Osteoblast (primary cell): Measurements from ENCODE around the gene LRRC25. TPM values are rescaled to one million over a fixed set of nuclear protein-coding genes. Genes with fewer than 3 reads are reported as not detected.
"Not testable (repeated sequence)": the region's sequence is repeated elsewhere in the genome, so short reads cannot be mapped to it uniquely, and the experiment has no call there.

Source experiments
- DNase-seq: peaks from one replicate; pipeline ENCODE4 v3.0.0; 2011; ENCODE audit warnings: low spot score, mixed read lengths; ENCODE audit not compliant: insufficient read length; ENCODE audit errors: missing footprints
- H2AFZ ChIP-seq: 2 replicates; pipeline ENCODE4 v1.6.0; 2011; ENCODE audit warnings: mild to moderate bottlenecking, low read length
- H3K27ac ChIP-seq: 2 replicates; pipeline ENCODE4 v1.5.1; 2011; ENCODE audit warnings: mild to moderate bottlenecking, low read depth, low read length, moderate library complexity
- H3K27me3 ChIP-seq: 2 replicates; pipeline ENCODE4 v1.6.0; 2012; ENCODE audit warnings: mild to moderate bottlenecking, control low read depth, inconsistent platforms, low read length, moderate library complexity; ENCODE audit not compliant: insufficient read depth
- H3K36me3 ChIP-seq: 2 replicates; pipeline ENCODE4 v1.5.1; 2011; ENCODE audit warnings: mild to moderate bottlenecking, low read length, control low read depth, moderate library complexity; ENCODE audit not compliant: insufficient read depth
- H3K4me1 ChIP-seq: 2 replicates; pipeline ENCODE4 v1.5.1; 2011; ENCODE audit warnings: mild to moderate bottlenecking, low read length, control low read depth, moderate library complexity; ENCODE audit not compliant: insufficient read depth
- H3K4me2 ChIP-seq: 2 replicates; pipeline ENCODE4 v1.6.0; 2011; ENCODE audit warnings: mild to moderate bottlenecking, low read length; ENCODE audit not compliant: insufficient read depth
- H3K4me3 ChIP-seq: fragments of 200-600 bp; sonication (generic); 3 replicates; pipeline ENCODE4 v1.5.1; 2012; ENCODE audit warnings: mild to moderate bottlenecking, low read length, inconsistent platforms; ENCODE audit not compliant: insufficient read depth
- H3K79me2 ChIP-seq: 2 replicates; pipeline ENCODE4 v1.6.0; 2012; ENCODE audit warnings: mild to moderate bottlenecking, low read length, control low read depth, inconsistent platforms; ENCODE audit not compliant: insufficient read depth
- H3K9me3 ChIP-seq: 2 replicates; pipeline ENCODE4 v1.5.1; 2011; ENCODE audit warnings: low read depth, low read length, control low read depth
- H4K20me1 ChIP-seq: 2 replicates; pipeline ENCODE4 v1.6.0; 2012; ENCODE audit warnings: mild to moderate bottlenecking, low read length, control low read depth; ENCODE audit not compliant: insufficient read depth
- total RNA-seq: library from RNA; depleted of rRNA; stranded (reverse); fragments of >200 nt; gene quantifications from 2 replicates; pipeline ENCODE4 v1.2.3, GENCODE V29; 2012
- TF ChIP-seq, protein P1 (sequence below): IDR thresholded peaks from 2 replicates; pipeline ENCODE4 v1.5.1; 2011; ENCODE audit warnings: mild to moderate bottlenecking, low read depth, low read length, moderate library complexity; ENCODE audit errors: extremely low read depth

The LRRC25 gene
- total RNA-seq, 1 donor = 1.1 TPM

DNA sequence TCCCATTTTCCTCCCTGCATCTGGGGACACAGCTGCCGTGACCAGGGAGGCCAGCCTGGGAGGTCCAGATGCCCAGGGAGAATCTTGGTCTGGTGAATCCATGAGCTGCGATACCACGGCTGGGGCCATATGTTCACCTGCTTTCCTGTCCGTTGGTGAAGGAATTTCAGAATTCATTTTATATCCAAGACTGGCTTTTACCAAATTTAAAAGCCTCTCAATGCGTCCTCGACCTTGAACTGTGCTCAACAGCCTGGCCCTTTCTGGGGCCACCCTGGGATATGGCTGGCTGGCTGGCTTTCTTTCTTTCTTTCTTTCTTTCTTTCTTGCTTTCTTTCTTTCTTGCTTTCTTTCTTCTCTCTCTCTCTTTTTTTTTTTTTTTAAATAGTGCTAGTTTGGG, 33.6 kb downstream of the LRRC25 start:
- H3K4me2 ChIP-seq = no peak overlapping the region
- H4K20me1 ChIP-seq = no peaks in the 10 kb centered on the region
- peaks cover 9% of the 10 kb centered on the region for H3K36me3 ChIP-seq
- H2AFZ ChIP-seq = no peak overlapping the region
- H3K4me1 ChIP-seq = peaks cover 19% of the 10 kb centered on the region
- no peaks in the 10 kb centered on the region for H3K79me2 ChIP-seq
- DNase-seq = no peak
- TF ChIP-seq, protein P1, sequence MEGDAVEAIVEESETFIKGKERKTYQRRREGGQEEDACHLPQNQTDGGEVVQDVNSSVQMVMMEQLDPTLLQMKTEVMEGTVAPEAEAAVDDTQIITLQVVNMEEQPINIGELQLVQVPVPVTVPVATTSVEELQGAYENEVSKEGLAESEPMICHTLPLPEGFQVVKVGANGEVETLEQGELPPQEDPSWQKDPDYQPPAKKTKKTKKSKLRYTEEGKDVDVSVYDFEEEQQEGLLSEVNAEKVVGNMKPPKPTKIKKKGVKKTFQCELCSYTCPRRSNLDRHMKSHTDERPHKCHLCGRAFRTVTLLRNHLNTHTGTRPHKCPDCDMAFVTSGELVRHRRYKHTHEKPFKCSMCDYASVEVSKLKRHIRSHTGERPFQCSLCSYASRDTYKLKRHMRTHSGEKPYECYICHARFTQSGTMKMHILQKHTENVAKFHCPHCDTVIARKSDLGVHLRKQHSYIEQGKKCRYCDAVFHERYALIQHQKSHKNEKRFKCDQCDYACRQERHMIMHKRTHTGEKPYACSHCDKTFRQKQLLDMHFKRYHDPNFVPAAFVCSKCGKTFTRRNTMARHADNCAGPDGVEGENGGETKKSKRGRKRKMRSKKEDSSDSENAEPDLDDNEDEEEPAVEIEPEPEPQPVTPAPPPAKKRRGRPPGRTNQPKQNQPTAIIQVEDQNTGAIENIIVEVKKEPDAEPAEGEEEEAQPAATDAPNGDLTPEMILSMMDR = no peak
- no peak overlapping the region for H3K4me3 ChIP-seq
- H3K9me3 ChIP-seq = no peaks in the 10 kb centered on the region
- no peak overlapping the region for H3K27ac ChIP-seq
- no peaks in the 10 kb centered on the region for H3K27me3 ChIP-seq

- Histone ChIP-seq H2AFZ (no peak overlapping the region), H4K20me1 (no peaks in the 10 kb centered on the region)
- TF ChIP-seq, protein P1 = no peak
Observed at GRCh38 chr19:18362934-18363542, 34.4 kb downstream of the LRRC25 start.

GRCh38 chr19:18361646-18362045, 35.8 kb downstream of the LRRC25 start:
- Histone ChIP-seq H3K36me3 (peaks cover 16% of the 10 kb centered on the region), H3K27ac (no peak overlapping the region), H4K20me1 (no peaks in the 10 kb centered on the region), H3K79me2 (no peaks in the 10 kb centered on the region), H3K9me3 (peaks cover 3% of the 10 kb centered on the region), H3K4me2 (no peak overlapping the region), H3K27me3 (no peaks in the 10 kb centered on the region), H3K4me3 (no peak overlapping the region), H2AFZ (no peak overlapping the region), H3K4me1 (peaks cover 19% of the 10 kb centered on the region)
- TF ChIP-seq, protein P1 = no peak
- DNase-seq = no peak

More at GRCh38 chr19:18362934-18363542, 34.4 kb downstream of the LRRC25 start:
- Histone ChIP-seq H3K79me2 (no peaks in the 10 kb centered on the region), H3K4me1 (peaks cover 19% of the 10 kb centered on the region), H3K4me3 (no peak overlapping the region), H3K27me3 (no peaks in the 10 kb centered on the region), H3K4me2 (no peak overlapping the region), H3K9me3 (no peaks in the 10 kb centered on the region), H3K27ac (no peak overlapping the region), H3K36me3 (peaks cover 9% of the 10 kb centered on the region)
- no peak for DNase-seq

DNA sequence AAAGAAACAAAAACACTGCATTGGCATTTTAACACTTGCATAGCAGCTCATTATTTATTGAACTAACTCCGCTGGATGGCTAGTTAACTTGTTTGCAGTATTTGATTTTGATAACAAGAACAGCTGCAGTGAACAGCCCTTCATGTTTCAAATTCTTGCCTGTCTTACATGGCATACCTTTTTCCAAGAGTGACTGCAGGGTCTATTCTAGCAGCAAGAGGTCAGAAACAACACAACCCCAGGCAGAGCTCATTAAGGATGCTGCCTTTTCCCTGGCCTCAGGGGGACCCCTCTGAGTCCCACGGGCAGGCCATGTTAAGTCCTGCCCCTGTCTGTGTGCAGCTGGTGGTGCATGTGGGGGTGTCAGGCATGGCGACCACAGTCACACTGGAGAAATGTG, 40.4 kb downstream of the LRRC25 start:
- no peak for DNase-seq
- H2AFZ ChIP-seq = no peak overlapping the region
- H3K79me2 ChIP-seq = no peaks in the 10 kb centered on the region
- no peak overlapping the region for H3K27ac ChIP-seq
- no peaks in the 10 kb centered on the region for H3K27me3 ChIP-seq
- H3K4me2 ChIP-seq = no peak overlapping the region
- H3K4me1 ChIP-seq = no peaks in the 10 kb centered on the region
- H3K4me3 ChIP-seq = no peak overlapping the region
- H4K20me1 ChIP-seq = no peaks in the 10 kb centered on the region
- H3K9me3 ChIP-seq = peaks cover 3% of the 10 kb centered on the region
- TF ChIP-seq, protein P1 = no peak
- H3K36me3 ChIP-seq = peaks cover 23% of the 10 kb centered on the region

DNA sequence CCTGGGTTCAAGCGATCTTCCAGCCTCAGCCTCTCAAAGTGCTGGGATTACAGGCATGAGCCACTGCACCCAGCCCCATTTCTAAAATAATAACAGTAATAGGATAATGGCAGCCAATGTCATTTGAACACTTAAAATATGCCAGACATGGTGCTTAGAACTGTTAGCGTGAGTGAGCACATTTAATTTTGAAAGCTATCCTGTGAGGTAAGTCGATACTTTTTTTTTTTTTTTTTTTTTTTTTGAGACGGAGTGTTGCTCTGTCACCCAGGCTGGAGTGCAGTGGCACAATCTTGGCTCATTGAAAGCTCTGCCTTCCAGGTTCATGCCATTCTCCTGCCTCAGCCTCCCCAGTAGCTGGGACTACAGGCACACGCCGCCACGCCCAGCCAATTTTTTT, 42.7 kb downstream of the LRRC25 start:
- not testable (repeated sequence) for H4K20me1 ChIP-seq, H3K79me2 ChIP-seq, H3K4me1 ChIP-seq, H3K27ac ChIP-seq, H3K27me3 ChIP-seq, DNase-seq, H2AFZ ChIP-seq, H3K4me2 ChIP-seq, H3K4me3 ChIP-seq, H3K9me3 ChIP-seq
- H3K36me3 ChIP-seq = peaks cover 19% of the 10 kb centered on the region
